ENCODE results near the gene CHSY1.

DNA sequence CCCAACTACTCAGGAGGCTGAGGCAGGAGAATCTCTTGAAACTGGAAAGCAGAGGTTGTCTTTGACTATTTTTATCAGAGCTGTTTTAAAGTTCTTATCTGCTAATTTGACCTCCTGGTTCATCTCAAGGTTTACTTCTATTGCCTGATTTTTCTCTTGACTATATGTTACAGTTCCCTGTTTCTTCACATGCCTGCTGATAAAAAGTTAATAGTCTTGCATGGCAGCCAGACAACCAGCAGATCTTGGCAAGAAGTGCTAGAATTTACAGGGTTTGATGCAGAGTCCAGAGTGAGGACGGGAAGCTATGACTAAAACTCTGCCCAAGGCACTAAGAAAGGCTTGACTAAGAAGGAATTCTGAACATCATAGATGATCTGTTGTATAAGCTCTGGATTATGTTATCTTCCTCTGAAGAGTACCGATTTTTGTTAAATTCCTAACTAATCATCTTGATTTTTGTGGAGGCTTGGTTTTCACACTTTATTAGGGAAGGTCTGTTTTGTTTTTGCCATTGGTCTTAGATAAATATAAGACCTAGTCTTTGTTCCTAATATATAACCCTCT is 85.9 kb downstream of the CHSY1 start:
- TF ChIP-seq, protein P1, sequence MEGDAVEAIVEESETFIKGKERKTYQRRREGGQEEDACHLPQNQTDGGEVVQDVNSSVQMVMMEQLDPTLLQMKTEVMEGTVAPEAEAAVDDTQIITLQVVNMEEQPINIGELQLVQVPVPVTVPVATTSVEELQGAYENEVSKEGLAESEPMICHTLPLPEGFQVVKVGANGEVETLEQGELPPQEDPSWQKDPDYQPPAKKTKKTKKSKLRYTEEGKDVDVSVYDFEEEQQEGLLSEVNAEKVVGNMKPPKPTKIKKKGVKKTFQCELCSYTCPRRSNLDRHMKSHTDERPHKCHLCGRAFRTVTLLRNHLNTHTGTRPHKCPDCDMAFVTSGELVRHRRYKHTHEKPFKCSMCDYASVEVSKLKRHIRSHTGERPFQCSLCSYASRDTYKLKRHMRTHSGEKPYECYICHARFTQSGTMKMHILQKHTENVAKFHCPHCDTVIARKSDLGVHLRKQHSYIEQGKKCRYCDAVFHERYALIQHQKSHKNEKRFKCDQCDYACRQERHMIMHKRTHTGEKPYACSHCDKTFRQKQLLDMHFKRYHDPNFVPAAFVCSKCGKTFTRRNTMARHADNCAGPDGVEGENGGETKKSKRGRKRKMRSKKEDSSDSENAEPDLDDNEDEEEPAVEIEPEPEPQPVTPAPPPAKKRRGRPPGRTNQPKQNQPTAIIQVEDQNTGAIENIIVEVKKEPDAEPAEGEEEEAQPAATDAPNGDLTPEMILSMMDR (IDR thresholded peaks at IDR 0.05): no peak
- TF ChIP-seq POLR2A (IDR thresholded peaks at IDR 0.05): no peak
